SK-N-SH (cell line): Measurements from ENCODE around the gene CLEC17A. TPM values are rescaled to one million over a fixed set of nuclear protein-coding genes. Genes with fewer than 3 reads are reported as not detected.

Experiments
- CTCF ChIA-PET: fragments of 300-600, 350-600 bp; formaldehyde crosslinking; extraction: SDS; loops from one replicate; lab custom pipeline; 2021; lab: Yijun Ruan, JAX
- POLR2A ChIA-PET: fragments of 350-600 bp; sonication (Branson Sonifier 250); formaldehyde crosslinking; extraction: SDS; loops from one replicate; lab custom pipeline; 2020; ENCODE audit warnings: antibody characterized with exemption, inconsistent platforms; lab: Yijun Ruan, JAX
- DNase-seq: peaks from one replicate; pipeline ENCODE4 v3.0.0; 2012
- H2AFZ ChIP-seq: fragments of 200-600 bp; sonication (generic); 2 replicates; pipeline ENCODE4 v1.8.1; 2016; ENCODE audit warnings: antibody characterized with exemption, mild to moderate bottlenecking, low read depth
- H3F3A ChIP-seq: fragments of 200-600 bp; sonication (generic); replicated peaks from 2 replicates; pipeline ENCODE3; 2016; ENCODE audit warnings: antibody characterized with exemption, mild to moderate bottlenecking; ENCODE audit not compliant: insufficient read depth
- H3K27ac ChIP-seq, 2 experiments: fragments of 200-500 bp in 1 of 2; fragments of 200-600 bp in 1 of 2; sonication (Bioruptor generic) in 1 of 2; sonication (generic), shearing (Covaris generic) in 1 of 2; 2 replicates each; pipeline versions ENCODE4 v1.5.1 to v1.6.1; 2014 to 2016; ENCODE audit warnings: low read depth in 2 of 2, inconsistent platforms in 1 of 2, low read length in 1 of 2, mild to moderate bottlenecking in 1 of 2, mixed read lengths in 1 of 2
- H3K27me3 ChIP-seq: fragments of 200-600 bp; sonication (generic), shearing (Covaris generic); 2 replicates; pipeline ENCODE4 v1.6.1; 2016; ENCODE audit warnings: mixed run types; ENCODE audit not compliant: insufficient read depth
- H3K36me3 ChIP-seq, 2 experiments: fragments of 200-500 bp in 1 of 2; fragments of 200-600 bp in 1 of 2; sonication (Bioruptor generic) in 1 of 2; sonication (generic) in 1 of 2; replicated peaks in 1 of 2; 2 replicates each; pipeline versions ENCODE3 to v1.5.1; 2014 to 2016; ENCODE audit warnings: low read length in 1 of 2, mild to moderate bottlenecking in 1 of 2; ENCODE audit not compliant: insufficient read depth in 2 of 2, control insufficient read depth in 1 of 2
- H3K4me1 ChIP-seq, 2 experiments: fragments of 200-500 bp in 1 of 2; fragments of 200-600 bp in 1 of 2; sonication (Bioruptor generic) in 1 of 2; sonication (generic), shearing (Covaris generic) in 1 of 2; 2 replicates each; pipeline versions ENCODE4 v1.5.1 to v1.6.1; 2014 to 2016; ENCODE audit warnings: low read depth in 1 of 2, low read length in 1 of 2, mixed run types in 1 of 2; ENCODE audit not compliant: insufficient read depth in 2 of 2, control insufficient read depth in 1 of 2
- H3K4me2 ChIP-seq: fragments of 200-600 bp; sonication (generic), shearing (Covaris generic); 2 replicates; pipeline ENCODE4 v1.6.1; 2017; ENCODE audit warnings: mixed run types
- H3K4me3 ChIP-seq, 2 experiments: fragments of 200-500 bp in 1 of 2; fragments of 200-600 bp in 1 of 2; sonication (Bioruptor generic) in 1 of 2; sonication (generic), shearing (Covaris generic) in 1 of 2; 2 replicates each; pipeline versions ENCODE4 v1.5.1 to v1.8.1; 2014 to 2016; ENCODE audit warnings: low read depth in 2 of 2, inconsistent platforms in 1 of 2, low read length in 1 of 2, mild to moderate bottlenecking in 1 of 2, mixed read lengths in 1 of 2, moderate library complexity in 1 of 2
- H3K79me2 ChIP-seq: fragments of 200-600 bp; sonication (generic); 2 replicates; pipeline ENCODE4 v1.8.1; 2017; ENCODE audit warnings: mild to moderate bottlenecking; ENCODE audit not compliant: insufficient read depth
- H3K9ac ChIP-seq: fragments of 200-600 bp; sonication (generic); 2 replicates; pipeline ENCODE4 v1.6.1; 2017; ENCODE audit warnings: mixed run types
- H3K9me2 ChIP-seq: fragments of 200-600 bp; sonication (generic); 2 replicates; pipeline ENCODE4 v1.6.1; 2017; ENCODE audit warnings: mixed run types
- H3K9me3 ChIP-seq: fragments of 200-600 bp; sonication (generic); 2 replicates; pipeline ENCODE4 v1.6.1; 2017; ENCODE audit warnings: mixed run types, mild to moderate bottlenecking, moderate library complexity
- H4K20me1 ChIP-seq: fragments of 200-600 bp; sonication (generic); 2 replicates; pipeline ENCODE4 v1.6.1; 2017; ENCODE audit warnings: mild to moderate bottlenecking, mixed run types; ENCODE audit not compliant: insufficient read depth
- CTCF ChIP-seq: fragments of 200-600 bp; sonication (generic); IDR thresholded peaks from 2 replicates; pipeline ENCODE4 v1.6.1; 2017; ENCODE audit warnings: antibody characterized with exemption, mild to moderate bottlenecking, moderate library complexity
- EZH2phosphoT487 ChIP-seq: fragments of 200-600 bp; sonication (generic); IDR thresholded peaks from 2 replicates; pipeline ENCODE4 v1.6.1; 2017; ENCODE audit warnings: low read depth, mixed run types, mild to moderate bottlenecking, antibody characterized with exemption, moderate library complexity, borderline replicate concordance
- FOXJ3 ChIP-seq: sonication (generic); formaldehyde crosslinking; IDR thresholded peaks from 2 replicates; pipeline ENCODE4 v1.5.1; 2020; ENCODE audit warnings: mild to moderate bottlenecking, missing genetic modification reagents
- GABPA ChIP-seq: IDR thresholded peaks from 2 replicates; pipeline ENCODE4 v1.4.0; 2012; ENCODE audit warnings: low read depth, mild to moderate bottlenecking
- GATA2 ChIP-seq: sonication (generic); formaldehyde crosslinking; IDR thresholded peaks from 2 replicates; pipeline ENCODE4 v1.5.0; 2020; ENCODE audit warnings: mild to moderate bottlenecking, missing genetic modification reagents
- JUND ChIP-seq: IDR thresholded peaks from 2 replicates; pipeline ENCODE4 v1.4.0; 2012
- MEF2A ChIP-seq: IDR thresholded peaks from 2 replicates; pipeline ENCODE4 v1.4.0; 2012; ENCODE audit warnings: low read depth, borderline replicate concordance
- MXI1 ChIP-seq: IDR thresholded peaks from 2 replicates; pipeline ENCODE4 v1.6.1; 2012; ENCODE audit warnings: mild to moderate bottlenecking, low read depth, low read length, improper control_type of control experiment
- PBX3 ChIP-seq: IDR thresholded peaks from 2 replicates; pipeline ENCODE4; 2012
- POLR2AphosphoS5 ChIP-seq: IDR thresholded peaks from 2 replicates; pipeline ENCODE4 v1.6.1; 2012; ENCODE audit warnings: low read depth, low read length
- RCOR1 ChIP-seq: fragments of 150-350 bp; IDR thresholded peaks from 2 replicates; pipeline ENCODE4 v1.6.1; 2017; ENCODE audit warnings: antibody characterized with exemption, low read length
- RFX5 ChIP-seq: IDR thresholded peaks from 2 replicates; pipeline ENCODE4 v1.6.1; 2012; ENCODE audit warnings: mild to moderate bottlenecking, improper control_type of control experiment, low read length
- SIN3A ChIP-seq: IDR thresholded peaks from 2 replicates; pipeline ENCODE4 v1.6.1; 2012; ENCODE audit warnings: low read depth, mild to moderate bottlenecking, low read length, moderate library complexity, borderline replicate concordance
- SMC3 ChIP-seq: IDR thresholded peaks from 2 replicates; pipeline ENCODE4 v1.6.1; 2012; ENCODE audit warnings: low read depth, low read length, improper control_type of control experiment
- TCF12 ChIP-seq: IDR thresholded peaks from 2 replicates; pipeline ENCODE4 v1.4.0; 2012
- WGBS: methylation state at CpG from one replicate; pipeline ENCODE4 v1.1.6; 2017; ENCODE audit warnings: low lambda C conversion rate; 5-methylcytosine and 5-hydroxymethylcytosine counted together
- polyA plus RNA-seq, 3 experiments: library from polyadenylated mRNA; depleted of rRNA; stranded (reverse); fragments of >200 nt; gene quantifications; 2 replicates each; pipeline ENCODE4 v1.2.3, GENCODE V29; 2012
- TF ChIP-seq, protein P1 (sequence below): fragments of 150-350 bp; IDR thresholded peaks from 2 replicates; pipeline ENCODE4 v1.6.1; 2017; ENCODE audit warnings: antibody characterized with exemption, low read length, low read depth, borderline replicate concordance
- TF ChIP-seq, protein P2 (sequence below): IDR thresholded peaks from 2 replicates; pipeline ENCODE4 v1.6.1; 2012; ENCODE audit warnings: mild to moderate bottlenecking, low read depth, low read length, moderate library complexity

Gene CLEC17A
- polyA plus RNA-seq, 1 of the 3 experiments (the other 2 are of a cell fraction) = not detected

DNA sequence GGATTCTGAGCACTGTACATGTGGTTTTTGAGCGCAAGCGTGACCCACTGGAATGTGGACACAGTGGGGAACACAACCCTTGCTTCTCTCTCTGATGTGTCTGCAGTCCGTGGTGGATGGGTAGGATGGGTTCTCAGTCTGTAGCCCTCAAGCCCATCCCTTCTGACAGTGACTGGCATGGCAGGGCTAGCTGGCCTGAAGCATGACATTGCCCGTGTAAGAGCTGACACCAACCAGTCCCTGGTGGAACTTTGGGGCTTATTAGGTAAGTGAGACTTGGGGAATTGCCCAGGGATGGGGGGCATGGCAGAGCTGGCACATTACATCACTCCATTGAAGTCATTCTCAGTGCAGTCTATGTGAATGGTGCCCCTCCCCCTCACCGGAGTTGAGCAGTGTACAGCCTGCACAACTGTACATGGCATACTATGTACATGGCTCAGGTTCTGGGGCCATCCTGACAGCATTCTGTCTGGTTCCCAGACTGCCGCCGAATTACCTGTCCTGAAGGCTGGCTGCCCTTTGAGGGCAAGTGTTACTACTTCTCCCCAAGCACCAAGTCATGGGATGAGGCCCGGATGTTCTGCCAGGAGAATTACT, 16.8 kb downstream of the CLEC17A start:
- POLR2A ChIA-PET = no interaction called here
- H3K27me3 ChIP-seq = peaks cover 6% of the 10 kb centered on the region; the same call in 1 of the 2 replicates
- no peak for TF ChIP-seq FOXJ3 (CRISPR knock-in tag)
- no peak for TF ChIP-seq SMC3
- no peak for TF ChIP-seq GABPA
- TF ChIP-seq, all 33 proteins: peak for 0
- H3K9me2 ChIP-seq = no peaks in the 10 kb centered on the region
- DNase-seq = no peak
- no peaks in the 10 kb centered on the region for H3K36me3 ChIP-seq
- H3K9me3 ChIP-seq = no peaks in the 10 kb centered on the region
- no peak overlapping the region for H2AFZ ChIP-seq
- H3K79me2 ChIP-seq = no peaks in the 10 kb centered on the region
- H3K4me2 ChIP-seq = no peak overlapping the region
- WGBS = 18% methylated on average over 7 of the region's 8 CpGs
- H3K4me1 ChIP-seq = no peaks in the 10 kb centered on the region
- no peaks in the 10 kb centered on the region for H4K20me1 ChIP-seq
- no peak overlapping the region for H3K4me3 ChIP-seq
- H3F3A ChIP-seq = no peaks in the 10 kb centered on the region
- CTCF ChIA-PET = no interaction called here
- H3K9ac ChIP-seq = no peak overlapping the region
- no peak overlapping the region for H3K27ac ChIP-seq

- H3K27me3 ChIP-seq = peaks cover 22% of the 10 kb centered on the region; the same call in 1 of the 2 replicates
- H4K20me1 ChIP-seq = no peaks in the 10 kb centered on the region
- H3K9me3 ChIP-seq = no peaks in the 10 kb centered on the region
- WGBS = 9% methylated on average over 2 of the region's 2 CpGs
- H3F3A ChIP-seq = no peaks in the 10 kb centered on the region
- no peak overlapping the region for H3K4me3 ChIP-seq
- no peak for DNase-seq
- no peaks in the 10 kb centered on the region for H3K79me2 ChIP-seq
- ChIA-PET CTCF (no interaction called here), POLR2A (no interaction called here)
- H2AFZ ChIP-seq = no peak overlapping the region
- no peaks in the 10 kb centered on the region for H3K9me2 ChIP-seq
- H3K27ac ChIP-seq = no peak overlapping the region
- no peaks in the 10 kb centered on the region for H3K36me3 ChIP-seq
- no peak overlapping the region for H3K4me2 ChIP-seq
- no peaks in the 10 kb centered on the region for H3K4me1 ChIP-seq
- TF ChIP-seq, protein P1, sequence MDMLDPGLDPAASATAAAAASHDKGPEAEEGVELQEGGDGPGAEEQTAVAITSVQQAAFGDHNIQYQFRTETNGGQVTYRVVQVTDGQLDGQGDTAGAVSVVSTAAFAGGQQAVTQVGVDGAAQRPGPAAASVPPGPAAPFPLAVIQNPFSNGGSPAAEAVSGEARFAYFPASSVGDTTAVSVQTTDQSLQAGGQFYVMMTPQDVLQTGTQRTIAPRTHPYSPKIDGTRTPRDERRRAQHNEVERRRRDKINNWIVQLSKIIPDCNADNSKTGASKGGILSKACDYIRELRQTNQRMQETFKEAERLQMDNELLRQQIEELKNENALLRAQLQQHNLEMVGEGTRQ = no peak
- TF ChIP-seq GATA2 (CRISPR knock-in tag) (no peak), FOXJ3 (CRISPR knock-in tag) (no peak), MEF2A (no peak), PBX3 (no peak), SIN3A (no peak), POLR2AphosphoS5 (no peak), GABPA (no peak), CTCF (no peak), MXI1 (no peak), JUND (no peak), RFX5 (no peak), EZH2phosphoT487 (no peak), TCF12 (no peak), RCOR1 (no peak)
- TF ChIP-seq, protein P2, sequence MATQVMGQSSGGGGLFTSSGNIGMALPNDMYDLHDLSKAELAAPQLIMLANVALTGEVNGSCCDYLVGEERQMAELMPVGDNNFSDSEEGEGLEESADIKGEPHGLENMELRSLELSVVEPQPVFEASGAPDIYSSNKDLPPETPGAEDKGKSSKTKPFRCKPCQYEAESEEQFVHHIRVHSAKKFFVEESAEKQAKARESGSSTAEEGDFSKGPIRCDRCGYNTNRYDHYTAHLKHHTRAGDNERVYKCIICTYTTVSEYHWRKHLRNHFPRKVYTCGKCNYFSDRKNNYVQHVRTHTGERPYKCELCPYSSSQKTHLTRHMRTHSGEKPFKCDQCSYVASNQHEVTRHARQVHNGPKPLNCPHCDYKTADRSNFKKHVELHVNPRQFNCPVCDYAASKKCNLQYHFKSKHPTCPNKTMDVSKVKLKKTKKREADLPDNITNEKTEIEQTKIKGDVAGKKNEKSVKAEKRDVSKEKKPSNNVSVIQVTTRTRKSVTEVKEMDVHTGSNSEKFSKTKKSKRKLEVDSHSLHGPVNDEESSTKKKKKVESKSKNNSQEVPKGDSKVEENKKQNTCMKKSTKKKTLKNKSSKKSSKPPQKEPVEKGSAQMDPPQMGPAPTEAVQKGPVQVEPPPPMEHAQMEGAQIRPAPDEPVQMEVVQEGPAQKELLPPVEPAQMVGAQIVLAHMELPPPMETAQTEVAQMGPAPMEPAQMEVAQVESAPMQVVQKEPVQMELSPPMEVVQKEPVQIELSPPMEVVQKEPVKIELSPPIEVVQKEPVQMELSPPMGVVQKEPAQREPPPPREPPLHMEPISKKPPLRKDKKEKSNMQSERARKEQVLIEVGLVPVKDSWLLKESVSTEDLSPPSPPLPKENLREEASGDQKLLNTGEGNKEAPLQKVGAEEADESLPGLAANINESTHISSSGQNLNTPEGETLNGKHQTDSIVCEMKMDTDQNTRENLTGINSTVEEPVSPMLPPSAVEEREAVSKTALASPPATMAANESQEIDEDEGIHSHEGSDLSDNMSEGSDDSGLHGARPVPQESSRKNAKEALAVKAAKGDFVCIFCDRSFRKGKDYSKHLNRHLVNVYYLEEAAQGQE = no peak
- no peak overlapping the region for H3K9ac ChIP-seq
These were observed 21.1 kb downstream of the CLEC17A start for GRCh38 chr19:14603990-14604387.
